ENCODE measurements around the gene ERG.

ERG gene

DNA sequence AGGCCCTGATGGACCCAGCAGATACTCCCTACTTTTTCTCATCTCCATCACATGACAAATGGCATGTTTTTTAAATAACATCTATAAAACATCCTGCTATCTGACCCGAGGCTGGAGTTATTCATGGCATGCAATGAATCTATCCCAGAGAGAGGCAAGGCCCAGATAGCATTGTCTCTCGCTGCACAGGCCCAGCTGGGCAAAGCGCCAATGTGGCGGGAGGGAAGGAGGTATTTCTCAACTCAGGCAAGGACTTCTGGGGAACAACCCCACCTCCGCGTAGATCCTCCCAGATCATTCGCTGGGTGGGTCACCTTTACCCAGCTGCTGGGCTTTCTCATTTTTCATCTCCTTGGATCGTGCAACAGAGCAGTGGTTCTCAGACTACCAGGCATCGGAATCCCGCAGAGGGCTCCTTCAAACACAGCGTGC, 59.8 kb downstream of the ERG start:
- no peaks in the 10 kb centered on the region for H3K36me3 ChIP-seq (ENCODE audit: control insufficient read depth, insufficient read depth, low read length)
- no peaks in the 10 kb centered on the region; the same call in 1 of the 2 replicates for H3K27me3 ChIP-seq (replicated peaks; ENCODE audit: control insufficient read depth, insufficient read depth, low read length)
- no peak overlapping the region for H3K4me3 ChIP-seq (replicated peaks; ENCODE audit: low read depth, low read length)
- DNase-seq (ENCODE audit: extremely low read depth, insufficient read length), result no peak
- TF ChIP-seq CTCF (IDR thresholded peaks at IDR 0.05; ENCODE audit: insufficient read depth, low read length, poor library complexity, severe bottlenecking), result no peak

GRCh38 chr21:38436341-38436740, 61.9 kb downstream of the ERG start:
- no peak for DNase-seq (ENCODE audit: extremely low read depth, insufficient read length)
- no peaks in the 10 kb centered on the region for H3K36me3 ChIP-seq (ENCODE audit: control insufficient read depth, insufficient read depth, low read length)
- H3K27me3 ChIP-seq (replicated peaks; ENCODE audit: control insufficient read depth, insufficient read depth, low read length), result no peaks in the 10 kb centered on the region; the same call in 1 of the 2 replicates
- H3K4me3 ChIP-seq (replicated peaks; ENCODE audit: low read depth, low read length), result no peak overlapping the region
- TF ChIP-seq CTCF (IDR thresholded peaks at IDR 0.05; ENCODE audit: insufficient read depth, low read length, poor library complexity, severe bottlenecking), result no peak

- no peaks in the 10 kb centered on the region for H3K36me3 ChIP-seq (ENCODE audit: control insufficient read depth, insufficient read depth, low read length)
- no peak for DNase-seq (ENCODE audit: extremely low read depth, insufficient read length)
- no peak overlapping the region for H3K4me3 ChIP-seq (replicated peaks; ENCODE audit: low read depth, low read length)
These were observed 63.3 kb downstream of the ERG start for GRCh38 chr21:38434913-38435533.

DNA sequence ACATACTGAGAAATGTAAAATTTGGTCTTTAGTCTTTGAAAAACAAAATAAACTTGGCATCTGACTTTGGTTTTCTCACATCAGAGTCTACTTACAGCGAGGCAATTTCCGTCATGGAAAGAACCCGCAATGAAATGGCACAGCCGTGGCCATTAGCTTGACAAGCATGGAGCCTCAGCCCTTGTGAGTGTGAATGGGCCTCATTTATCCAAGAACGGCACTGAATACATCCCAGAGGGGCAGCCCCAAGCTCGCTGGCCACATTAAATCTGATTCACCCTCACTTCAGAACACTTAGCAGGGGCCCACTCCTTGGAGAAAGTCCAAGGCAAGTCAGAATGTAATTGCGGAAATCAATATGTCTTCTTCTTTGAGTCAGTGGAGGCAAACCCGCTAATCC, 64.8 kb downstream of the ERG start:
- Histone ChIP-seq H3K36me3 (ENCODE audit: control insufficient read depth, insufficient read depth, low read length) (no peaks in the 10 kb centered on the region), H3K27me3 (replicated peaks; ENCODE audit: control insufficient read depth, insufficient read depth, low read length) (no peaks in the 10 kb centered on the region), H3K4me3 (replicated peaks; ENCODE audit: low read depth, low read length) (no peak overlapping the region)
- no peak for DNase-seq (ENCODE audit: extremely low read depth, insufficient read length)
- TF ChIP-seq CTCF (IDR thresholded peaks at IDR 0.05; ENCODE audit: insufficient read depth, low read length, poor library complexity, severe bottlenecking), result no peak

More at GRCh38 chr21:38434913-38435533, 63.3 kb downstream of the ERG start:
- no peaks in the 10 kb centered on the region; the same call in 1 of the 2 replicates for H3K27me3 ChIP-seq (replicated peaks; ENCODE audit: control insufficient read depth, insufficient read depth, low read length)
- TF ChIP-seq CTCF (IDR thresholded peaks at IDR 0.05; ENCODE audit: insufficient read depth, low read length, poor library complexity, severe bottlenecking), result no peak

- no peaks in the 10 kb centered on the region for H3K27me3 ChIP-seq (replicated peaks; ENCODE audit: control insufficient read depth, insufficient read depth, low read length)
- H3K36me3 ChIP-seq (ENCODE audit: control insufficient read depth, insufficient read depth, low read length), result no peaks in the 10 kb centered on the region
- DNase-seq (ENCODE audit: extremely low read depth, insufficient read length), result no peak
- no peak overlapping the region for H3K4me3 ChIP-seq (replicated peaks; ENCODE audit: low read depth, low read length)
- TF ChIP-seq CTCF (IDR thresholded peaks at IDR 0.05; ENCODE audit: insufficient read depth, low read length, poor library complexity, severe bottlenecking), result no peak
These were observed 67.8 kb downstream of the ERG start for GRCh38 chr21:38430401-38430984.

Measured in GM06990 (cell line).